Adipocyte (in vitro differentiated cells): ENCODE results near the gene CDC42BPA.

Experiments
- DNase-seq: peaks from one replicate; pipeline ENCODE4 v3.0.0-alpha.2; 2015; ENCODE audit warnings: low read depth
- H3K27me3 ChIP-seq: replicated peaks from 2 replicates; pipeline ENCODE4 v1.7.0; 2013; ENCODE audit warnings: mild to moderate bottlenecking, low read length, moderate library complexity; ENCODE audit not compliant: control insufficient read depth, insufficient read depth
- H3K36me3 ChIP-seq: 2 replicates; pipeline ENCODE4 v1.7.0; 2013; ENCODE audit warnings: low read length, mild to moderate bottlenecking, moderate library complexity; ENCODE audit not compliant: control insufficient read depth, insufficient read depth, severe bottlenecking
- H3K4me1 ChIP-seq: 2 replicates; pipeline ENCODE4 v1.7.0; 2013; ENCODE audit warnings: mild to moderate bottlenecking, low read length, moderate library complexity; ENCODE audit not compliant: control insufficient read depth, insufficient read depth
- H3K4me3 ChIP-seq: 2 replicates; pipeline ENCODE4 v1.7.0; 2013; ENCODE audit warnings: mild to moderate bottlenecking, low read length, moderate library complexity
- H3K9ac ChIP-seq: 2 replicates; pipeline ENCODE4 v1.7.0; 2013; ENCODE audit warnings: mild to moderate bottlenecking, low read length, moderate library complexity
- H3K9me3 ChIP-seq: 2 replicates; pipeline ENCODE4 v1.7.0; 2013; ENCODE audit warnings: mild to moderate bottlenecking, low read length, moderate library complexity; ENCODE audit not compliant: control insufficient read depth

CDC42BPA gene

DNA sequence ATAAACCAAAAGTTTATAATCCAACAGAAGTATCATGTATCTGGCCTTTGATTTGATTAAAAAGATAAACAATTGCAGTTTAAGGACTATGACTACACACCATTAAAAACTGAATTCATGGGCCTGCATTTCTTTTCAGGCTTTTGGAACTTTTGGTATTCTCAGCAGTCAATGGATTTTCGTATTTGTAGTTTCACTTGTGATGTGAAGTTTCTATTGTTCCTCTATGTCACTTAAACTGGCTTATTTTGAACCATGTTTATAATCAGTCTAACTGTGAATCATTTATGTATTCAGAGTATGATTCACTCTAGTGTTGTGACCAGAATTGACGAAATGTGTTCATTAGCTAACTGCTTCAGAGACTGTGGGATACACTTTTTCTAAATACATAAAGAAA, 245.3 kb downstream of the CDC42BPA start:
- H3K27me3 ChIP-seq, result no peaks in the 10 kb centered on the region
- H3K4me1 ChIP-seq, result peaks cover 20% of the 10 kb centered on the region
- no peaks in the 10 kb centered on the region for H3K9me3 ChIP-seq
- peak overlapping the region; percentile 40 for H3K4me3 ChIP-seq
- peak; percentile 17 for DNase-seq
- no peak overlapping the region for H3K9ac ChIP-seq
- peaks cover 13% of the 10 kb centered on the region for H3K36me3 ChIP-seq

GRCh38 chr1:227071895-227072587, 246.3 kb downstream of the CDC42BPA start:
- H3K36me3 ChIP-seq, result peaks cover 13% of the 10 kb centered on the region
- peaks cover 20% of the 10 kb centered on the region for H3K4me1 ChIP-seq
- H3K9me3 ChIP-seq, result no peaks in the 10 kb centered on the region
- no peaks in the 10 kb centered on the region for H3K27me3 ChIP-seq
- no peak for DNase-seq
- no peak overlapping the region for H3K4me3 ChIP-seq
- no peak overlapping the region for H3K9ac ChIP-seq

GRCh38 chr1:227070638-227071285, 247.5 kb downstream of the CDC42BPA start:
- H3K36me3 ChIP-seq, result peaks cover 13% of the 10 kb centered on the region
- no peak overlapping the region for H3K4me3 ChIP-seq
- no peaks in the 10 kb centered on the region for H3K27me3 ChIP-seq
- peaks cover 20% of the 10 kb centered on the region for H3K4me1 ChIP-seq
- no peaks in the 10 kb centered on the region for H3K9me3 ChIP-seq
- DNase-seq, result peak; percentile 8
- H3K9ac ChIP-seq, result no peak overlapping the region

DNA sequence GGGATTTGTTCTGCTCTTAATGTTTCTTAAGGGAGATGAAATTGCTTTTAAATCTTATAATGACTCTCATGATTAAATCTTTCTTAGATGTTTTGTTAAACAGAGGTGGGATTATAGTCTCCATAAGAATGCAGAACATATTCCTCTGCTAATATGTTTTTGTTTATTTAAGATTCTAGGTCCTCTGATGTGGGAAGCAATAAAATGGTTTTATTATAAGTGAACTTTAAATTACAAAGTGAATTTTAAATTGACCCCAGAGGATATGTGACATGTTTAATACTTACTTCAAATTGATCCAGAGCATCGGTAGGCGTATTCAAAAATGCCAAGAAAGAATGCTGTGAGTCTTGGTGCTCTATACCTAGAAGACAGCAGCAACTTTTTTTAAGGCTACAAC, 248.8 kb downstream of the CDC42BPA start:
- no peaks in the 10 kb centered on the region for H3K27me3 ChIP-seq
- DNase-seq, result no peak
- no peak overlapping the region for H3K4me3 ChIP-seq
- H3K9ac ChIP-seq, result no peak overlapping the region
- peaks cover 13% of the 10 kb centered on the region for H3K36me3 ChIP-seq
- H3K9me3 ChIP-seq, result no peaks in the 10 kb centered on the region
- peaks cover 22% of the 10 kb centered on the region for H3K4me1 ChIP-seq

GRCh38 chr1:227068883-227069282, 249.4 kb downstream of the CDC42BPA start:
- Histone ChIP-seq H3K9ac (no peak overlapping the region), H3K4me3 (no peak overlapping the region), H3K27me3 (no peaks in the 10 kb centered on the region), H3K36me3 (peaks cover 19% of the 10 kb centered on the region), H3K4me1 (peaks cover 16% of the 10 kb centered on the region), H3K9me3 (no peaks in the 10 kb centered on the region)
- peak; percentile 4 for DNase-seq

DNA sequence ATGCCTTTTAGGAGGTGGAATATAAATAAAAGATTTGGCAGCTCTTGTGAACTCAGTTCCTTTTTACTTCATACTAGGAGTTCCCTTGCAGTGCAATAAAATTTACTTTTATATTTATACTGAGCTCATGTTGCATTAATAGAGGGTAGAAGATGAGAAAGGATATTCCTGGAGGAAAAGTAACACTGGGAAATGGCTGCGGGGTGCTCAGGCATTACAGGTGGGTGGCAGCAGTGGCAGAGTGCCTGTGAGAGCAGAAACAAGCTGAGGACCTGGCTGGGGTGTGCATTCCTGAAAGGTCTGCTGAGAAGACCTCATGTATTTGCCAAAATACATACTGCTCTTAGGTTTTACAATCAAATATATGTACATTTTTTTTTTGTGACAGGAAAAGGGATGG, 251.3 kb downstream of the CDC42BPA start:
- Histone ChIP-seq H3K4me3 (no peak overlapping the region), H3K36me3 (peaks cover 19% of the 10 kb centered on the region), H3K27me3 (no peaks in the 10 kb centered on the region), H3K9me3 (no peaks in the 10 kb centered on the region), H3K4me1 (peaks cover 8% of the 10 kb centered on the region), H3K9ac (no peak overlapping the region)
- DNase-seq, result no peak

DNA sequence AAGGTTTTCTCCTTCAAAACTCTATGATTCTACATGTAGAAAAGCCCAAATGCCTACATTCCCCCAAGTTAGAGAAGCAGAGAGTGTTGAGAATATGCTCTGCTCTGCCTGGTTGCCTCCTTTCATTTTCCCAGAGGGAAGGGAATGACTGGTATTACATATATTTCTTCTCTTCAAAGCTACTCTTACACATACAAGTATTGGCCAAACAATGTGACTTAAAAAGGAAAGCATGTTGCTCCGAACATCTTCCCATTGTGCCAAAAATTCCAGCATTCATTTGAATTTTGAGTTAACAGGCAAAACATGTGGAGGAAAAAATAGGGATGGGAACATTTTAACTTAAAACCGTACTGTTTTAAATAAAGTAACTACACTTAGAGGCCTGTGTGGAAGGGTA, 253.0 kb downstream of the CDC42BPA start:
- peak overlapping the region; percentile 24 for H3K4me3 ChIP-seq
- DNase-seq, result peak; percentile 13
- H3K9me3 ChIP-seq, result no peaks in the 10 kb centered on the region

GRCh38 chr1:227062306-227062705, 256.0 kb downstream of the CDC42BPA start:
- H3K4me3 ChIP-seq, result no peak overlapping the region
- no peak for DNase-seq
- no peaks in the 10 kb centered on the region for H3K9me3 ChIP-seq
- peaks cover 9% of the 10 kb centered on the region for H3K36me3 ChIP-seq
- H3K27me3 ChIP-seq, result no peaks in the 10 kb centered on the region
- H3K4me1 ChIP-seq, result peaks cover 26% of the 10 kb centered on the region
- H3K9ac ChIP-seq, result no peak overlapping the region

More for the DNA sequence above, 253.0 kb downstream of the CDC42BPA start:
- H3K36me3 ChIP-seq, result peaks cover 12% of the 10 kb centered on the region
- H3K27me3 ChIP-seq, result no peaks in the 10 kb centered on the region
- H3K9ac ChIP-seq, result no peak overlapping the region
- H3K4me1 ChIP-seq, result peaks cover 15% of the 10 kb centered on the region

GRCh38 chr1:227059076-227059475, 259.2 kb downstream of the CDC42BPA start:
- Histone ChIP-seq H3K9me3 (no peaks in the 10 kb centered on the region), H3K27me3 (no peaks in the 10 kb centered on the region), H3K4me1 (peaks cover 22% of the 10 kb centered on the region), H3K36me3 (peaks cover 5% of the 10 kb centered on the region), H3K4me3 (no peak overlapping the region), H3K9ac (no peak overlapping the region)
- peak; percentile 8 for DNase-seq

- DNase-seq, result peak; percentile 73
- Histone ChIP-seq H3K36me3 (peaks cover 2% of the 10 kb centered on the region), H3K9ac (no peak overlapping the region), H3K27me3 (no peaks in the 10 kb centered on the region), H3K9me3 (no peaks in the 10 kb centered on the region), H3K4me3 (no peak overlapping the region), H3K4me1 (peaks cover 22% of the 10 kb centered on the region)
These were observed 260.0 kb downstream of the CDC42BPA start for GRCh38 chr1:227058321-227058751.

- no peak for DNase-seq
- no peak overlapping the region for H3K9ac ChIP-seq
- H3K9me3 ChIP-seq, result no peaks in the 10 kb centered on the region
- H3K4me3 ChIP-seq, result no peak overlapping the region
- peaks cover 14% of the 10 kb centered on the region for H3K36me3 ChIP-seq
- no peaks in the 10 kb centered on the region for H3K4me1 ChIP-seq
- no peaks in the 10 kb centered on the region for H3K27me3 ChIP-seq
These were observed 269.0 kb downstream of the CDC42BPA start for GRCh38 chr1:227049253-227049652.
